Astrocyte (in vitro differentiated cells and primary cell): ENCODE measurements around the gene KLRC4. TPM values are rescaled to one million over a fixed set of nuclear protein-coding genes. Genes with fewer than 3 reads are reported as not detected.

Source experiments
- DNase-seq: peaks from one replicate; pipeline ENCODE4 v3.0.0-alpha.2; 2010; ENCODE audit warnings: low read depth
- FAIRE-seq: peaks from 2 replicates; lab custom pipeline; 2011; peaks lifted over from hg19 to GRCh38; lab: Jason Lieb, UNC
- H2AFZ ChIP-seq: 2 replicates; pipeline ENCODE4 v1.6.0; 2012; ENCODE audit warnings: low read depth, low read length, inconsistent platforms
- H3K27ac ChIP-seq: 2 replicates; pipeline ENCODE4 v1.5.1; 2011; ENCODE audit warnings: low read depth, low read length, inconsistent platforms
- H3K27me3 ChIP-seq: 2 replicates; pipeline ENCODE4 v1.6.0; 2011; ENCODE audit warnings: low read length, inconsistent platforms; ENCODE audit not compliant: insufficient read depth
- H3K36me3 ChIP-seq: 2 replicates; pipeline ENCODE4 v1.5.1; 2011; ENCODE audit warnings: low read length, inconsistent platforms; ENCODE audit not compliant: insufficient read depth
- H3K4me1 ChIP-seq: 2 replicates; pipeline ENCODE4 v1.5.1; 2011; ENCODE audit warnings: low read length, inconsistent platforms; ENCODE audit not compliant: insufficient read depth
- H3K4me2 ChIP-seq: 2 replicates; pipeline ENCODE4 v1.6.0; 2012; ENCODE audit warnings: low read length, inconsistent platforms
- H3K4me3 ChIP-seq: 2 replicates; pipeline ENCODE4 v1.5.1; 2011; ENCODE audit warnings: low read depth, mild to moderate bottlenecking, low read length, inconsistent platforms; ENCODE audit not compliant: insufficient read depth
- H3K79me2 ChIP-seq: 2 replicates; pipeline ENCODE4 v1.6.0; 2012; ENCODE audit warnings: mild to moderate bottlenecking, low read length, inconsistent platforms; ENCODE audit not compliant: insufficient read depth
- H3K9ac ChIP-seq: 2 replicates; pipeline ENCODE4 v1.6.0; 2012; ENCODE audit warnings: mild to moderate bottlenecking, low read length, inconsistent platforms
- H3K9me3 ChIP-seq: 2 replicates; pipeline ENCODE4 v1.5.1; 2012; ENCODE audit warnings: low read depth, mild to moderate bottlenecking, low read length, inconsistent platforms; ENCODE audit not compliant: insufficient read depth
- H4K20me1 ChIP-seq: 2 replicates; pipeline ENCODE4 v1.6.0; 2012; ENCODE audit warnings: low read length, inconsistent platforms; ENCODE audit not compliant: insufficient read depth
- H3K27ac Mint-ChIP-seq: one replicate; pipeline ENCODE4 v1.8.0; 2021; ENCODE audit warnings: mild to moderate bottlenecking, mixed read lengths; ENCODE audit not compliant: unreplicated experiment
- H3K27me3 Mint-ChIP-seq: one replicate; pipeline ENCODE4 v1.8.0; 2021; ENCODE audit warnings: low read depth, mixed read lengths; ENCODE audit not compliant: unreplicated experiment
- H3K36me3 Mint-ChIP-seq: one replicate; pipeline ENCODE4 v1.8.0; 2021; ENCODE audit warnings: low read depth, mixed read lengths; ENCODE audit not compliant: unreplicated experiment
- H3K4me1 Mint-ChIP-seq: one replicate; pipeline ENCODE4 v1.8.0; 2021; ENCODE audit warnings: low read depth, mixed read lengths; ENCODE audit not compliant: unreplicated experiment
- H3K4me3 Mint-ChIP-seq: one replicate; pipeline ENCODE4 v1.8.0; 2021; ENCODE audit warnings: mild to moderate bottlenecking, moderate library complexity, mixed read lengths; ENCODE audit not compliant: unreplicated experiment
- H3K9me3 Mint-ChIP-seq: one replicate; pipeline ENCODE4 v1.8.0; 2021; ENCODE audit warnings: mild to moderate bottlenecking, mixed read lengths; ENCODE audit not compliant: unreplicated experiment
- CTCF ChIP-seq: IDR thresholded peaks from 2 replicates; pipeline ENCODE4 v1.5.1; 2011; ENCODE audit warnings: low read depth, mild to moderate bottlenecking, inconsistent platforms, low read length, moderate library complexity; ENCODE audit not compliant: insufficient read depth
- EZH2 ChIP-seq: IDR thresholded peaks from 2 replicates; pipeline ENCODE4 v1.6.1; 2012; ENCODE audit warnings: mild to moderate bottlenecking, low read length, inconsistent platforms; ENCODE audit not compliant: insufficient read depth
- total RNA-seq: library from RNA; stranded (reverse); gene quantifications from 2 replicates; pipeline ENCODE4 v1.2.1, GENCODE V29; 2021

Gene KLRC4
- total RNA-seq, 1 donor from 2014 or later, result 0.70 TPM

- no peaks in the 10 kb centered on the region for H3K36me3 Mint-ChIP-seq
- H3K4me1 Mint-ChIP-seq, result no peaks in the 10 kb centered on the region
- H3K27ac Mint-ChIP-seq, result no peak overlapping the region
- Histone ChIP-seq H3K27me3 (no peaks in the 10 kb centered on the region), H3K4me1 (no peaks in the 10 kb centered on the region), H3K9me3 (peaks cover 2% of the 10 kb centered on the region), H2AFZ (no peak overlapping the region), H3K79me2 (no peaks in the 10 kb centered on the region), H3K4me3 (no peak overlapping the region), H3K36me3 (no peaks in the 10 kb centered on the region), H3K27ac (no peak overlapping the region), H4K20me1 (no peaks in the 10 kb centered on the region), H3K9ac (no peak overlapping the region), H3K4me2 (no peak overlapping the region)
- TF ChIP-seq EZH2 (no peak), CTCF (no peak)
- no peak overlapping the region for H3K4me3 Mint-ChIP-seq
- FAIRE-seq, result no peak
- H3K27me3 Mint-ChIP-seq, result no peaks in the 10 kb centered on the region
- no peak for DNase-seq
- peaks cover 10% of the 10 kb centered on the region for H3K9me3 Mint-ChIP-seq
Observed at GRCh38 chr12:10455766-10456165, 46.2 kb upstream of the KLRC4 start.

DNA sequence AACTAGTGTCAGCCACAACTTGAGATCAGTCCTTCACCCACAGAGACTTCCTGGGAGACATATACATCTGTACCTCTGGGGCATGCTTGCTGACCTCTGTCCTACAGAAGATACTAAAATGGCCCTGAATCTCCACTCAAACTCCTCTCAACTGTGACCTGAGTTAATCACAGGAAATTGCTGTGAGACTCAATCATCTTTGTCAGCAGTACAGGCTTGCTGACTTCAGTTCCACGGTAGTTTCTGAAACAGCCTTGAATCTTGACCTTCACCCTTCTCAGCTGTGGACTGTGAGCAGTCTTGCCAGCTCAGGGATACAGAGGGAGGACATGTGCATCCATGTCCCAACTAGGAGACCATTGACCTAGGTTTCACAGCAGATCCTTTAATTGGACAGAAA is 45.0 kb upstream of the KLRC4 start:
- no peaks in the 10 kb centered on the region for H4K20me1 ChIP-seq
- no peaks in the 10 kb centered on the region for H3K36me3 Mint-ChIP-seq
- H3K27me3 Mint-ChIP-seq, result no peaks in the 10 kb centered on the region
- H3K27me3 ChIP-seq, result no peaks in the 10 kb centered on the region
- no peaks in the 10 kb centered on the region for H3K36me3 ChIP-seq
- no peaks in the 10 kb centered on the region for H3K4me1 Mint-ChIP-seq
- H3K27ac ChIP-seq, result no peak overlapping the region
- no peaks in the 10 kb centered on the region for H3K4me1 ChIP-seq
- FAIRE-seq (no peak), DNase-seq (no peak)
- H3K79me2 ChIP-seq, result no peaks in the 10 kb centered on the region
- no peak for TF ChIP-seq EZH2
- no peak for TF ChIP-seq CTCF
- H2AFZ ChIP-seq, result no peak overlapping the region
- H3K4me3 ChIP-seq, result no peak overlapping the region
- H3K9me3 Mint-ChIP-seq, result peaks cover 10% of the 10 kb centered on the region
- H3K4me3 Mint-ChIP-seq, result no peak overlapping the region
- H3K27ac Mint-ChIP-seq, result no peak overlapping the region
- H3K9ac ChIP-seq, result no peak overlapping the region
- no peak overlapping the region for H3K4me2 ChIP-seq
- peaks cover 2% of the 10 kb centered on the region for H3K9me3 ChIP-seq

GRCh38 chr12:10453156-10453555 is 43.6 kb upstream of the KLRC4 start, which contains the start of gene KLRC1:
Gene KLRC1, minus strand, starts transcription at chr12:10453377. Its CDS starts 2,221 bp downstream, at chr12:10451156.
- Mint-ChIP-seq H3K4me1 (no peaks in the 10 kb centered on the region), H3K9me3 (peaks cover 10% of the 10 kb centered on the region), H3K4me3 (no peak within 1 kb of the TSS), H3K27me3 (no peaks in the 10 kb centered on the region), H3K27ac (no peak within 1 kb of the TSS), H3K36me3 (no peaks in the 10 kb centered on the region)
- no peaks in the 10 kb centered on the region for H4K20me1 ChIP-seq
- peaks cover 2% of the 10 kb centered on the region for H3K9me3 ChIP-seq
- no peaks in the 10 kb centered on the region for H3K27me3 ChIP-seq
- no peak within 1 kb of the TSS for H3K4me2 ChIP-seq
- TF ChIP-seq CTCF (no peak), EZH2 (no peak)
- H3K79me2 ChIP-seq, result no peaks in the 10 kb centered on the region
- H2AFZ ChIP-seq, result no peak within 1 kb of the TSS
- no peak within 1 kb of the TSS for H3K4me3 ChIP-seq
- no peak for DNase-seq
- no peak within 1 kb of the TSS for H3K9ac ChIP-seq
- H3K36me3 ChIP-seq, result no peaks in the 10 kb centered on the region
- no peaks in the 10 kb centered on the region for H3K4me1 ChIP-seq
- no peak within 1 kb of the TSS for H3K27ac ChIP-seq
- no peak for FAIRE-seq
